HG02610 (cell line): ENCODE data around the gene P4HA1.

Source experiments
- ATAC-seq: cut with Tn5 transposase; IDR thresholded peaks from one replicate; pipeline ENCODE4 v1.9.1; 2021; ENCODE audit warnings: mild to moderate bottlenecking, moderate library complexity; ENCODE audit not compliant: unreplicated experiment

P4HA1 gene

GRCh38 chr10:72981028-72981881 lies 115.4 kb downstream of the P4HA1 start:
- no peak for ATAC-seq

GRCh38 chr10:72980348-72980747 lies 116.3 kb downstream of the P4HA1 start:
- no peak for ATAC-seq

- ATAC-seq, result no peak
These were observed 117.0 kb downstream of the P4HA1 start for GRCh38 chr10:72979709-72980108.

GRCh38 chr10:72976886-72977285 lies 119.8 kb downstream of the P4HA1 start:
- no peak for ATAC-seq
